OCI-M2 (cell line): ENCODE data around the gene GRIK1.

Experiments
- DNase-seq: peaks from one replicate; lab custom pipeline; 2025; ENCODE audit not compliant: unreplicated experiment; lab: John Stamatoyannopoulos, UW

Gene GRIK1

GRCh38 chr21:29914326-29914725 is 25.5 kb downstream of the GRIK1 start:
- DNase-seq, result no peak

DNA sequence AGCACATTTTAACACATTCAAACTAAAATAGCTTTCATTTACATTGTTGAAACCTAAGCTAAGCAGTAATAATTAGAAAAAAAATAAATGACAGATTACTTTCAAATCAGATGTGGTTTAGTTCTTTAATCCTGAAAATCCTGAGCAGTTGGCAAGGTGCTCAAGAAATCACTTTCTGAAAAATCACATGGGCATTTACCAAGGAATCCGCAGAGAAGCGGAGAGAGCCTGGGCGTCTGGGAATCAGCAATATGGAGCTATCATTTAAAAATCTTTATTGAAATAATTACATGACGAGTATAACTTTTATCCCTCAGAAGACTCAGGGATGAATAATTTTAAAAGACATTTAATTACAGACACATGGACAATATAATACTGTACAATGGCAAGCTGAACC is 30.2 kb downstream of the GRIK1 start:
- no peak for DNase-seq

DNA sequence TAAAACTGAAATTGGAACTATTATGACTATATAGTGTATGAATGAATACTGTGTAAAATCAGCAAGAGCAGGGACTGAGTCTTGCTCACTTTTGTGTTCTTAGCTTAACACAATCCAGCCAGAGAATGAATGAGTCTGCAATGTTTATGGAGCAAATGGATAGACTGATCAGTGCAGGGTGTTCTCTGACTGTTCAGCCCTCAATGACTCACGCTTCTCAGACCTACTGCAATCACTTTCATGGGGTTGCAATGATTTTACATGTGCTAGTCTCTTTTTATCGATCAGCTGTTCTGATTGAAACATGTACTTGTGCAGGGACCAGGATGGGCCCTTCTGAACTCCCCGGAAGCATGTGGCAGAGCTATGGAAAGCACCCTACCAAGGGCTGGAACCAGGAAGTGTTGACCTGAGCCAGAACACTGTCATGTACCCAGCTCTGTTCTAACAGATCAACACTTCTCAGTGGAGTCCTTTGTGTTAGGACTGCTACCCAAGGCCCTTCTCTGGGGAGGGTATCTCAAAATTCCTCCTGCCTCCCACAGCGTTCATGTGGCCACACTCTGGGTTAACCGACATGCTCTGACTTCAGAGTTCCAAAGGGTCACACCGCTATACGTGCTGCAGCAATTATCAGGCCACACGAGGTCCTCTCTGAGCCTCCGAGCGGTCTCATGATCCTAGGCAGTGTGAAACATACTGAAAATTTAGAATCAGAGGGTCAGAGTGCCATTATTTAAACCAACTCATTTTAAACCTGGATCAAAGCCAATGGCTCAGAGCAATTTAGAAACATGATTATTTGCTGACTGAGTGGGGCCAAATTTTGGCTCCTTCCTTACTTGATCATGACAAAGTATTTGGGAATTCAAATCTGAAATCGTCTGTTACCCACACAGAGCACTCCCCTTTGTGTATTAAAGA is 35.2 kb downstream of the GRIK1 start:
- no peak for DNase-seq

DNA sequence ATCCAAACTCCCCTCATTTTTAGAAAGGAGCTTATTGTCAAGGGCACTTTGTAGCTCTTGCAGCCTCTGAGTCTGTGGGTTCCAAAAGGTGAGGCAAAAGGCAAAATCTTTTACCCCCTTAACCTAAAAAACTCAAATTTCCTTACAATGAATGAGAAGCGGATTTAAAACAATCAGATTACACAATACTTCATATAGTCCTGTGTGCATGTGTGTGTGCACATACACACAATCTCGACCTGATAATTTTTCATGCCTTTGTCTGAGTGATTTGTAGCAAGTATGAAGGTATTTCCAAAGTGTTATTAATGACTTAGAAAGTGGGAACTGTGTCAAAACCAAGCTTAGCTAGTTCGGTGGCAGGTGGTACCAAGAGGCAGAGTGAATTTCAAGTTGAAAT is 42.9 kb downstream of the GRIK1 start:
- no peak for DNase-seq

DNA sequence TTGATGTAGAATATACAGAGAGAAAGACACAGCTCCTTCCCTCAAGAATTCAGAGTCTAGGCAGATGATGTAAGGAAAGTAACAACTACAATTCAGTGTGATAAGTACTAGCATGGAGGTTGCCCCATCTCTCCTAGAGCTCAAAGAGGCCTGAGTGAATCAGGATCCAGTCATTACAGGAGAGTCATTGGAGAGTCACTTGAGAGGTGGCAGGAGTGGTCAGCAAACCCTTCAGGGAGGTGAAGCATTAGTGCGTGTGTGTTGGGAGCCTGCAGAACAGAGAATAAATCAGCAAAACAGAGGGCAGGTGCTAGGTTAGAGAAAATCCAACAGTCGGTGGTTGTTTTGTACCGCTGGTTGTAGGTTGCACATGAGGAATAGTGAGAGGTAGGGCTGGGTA is 46.1 kb downstream of the GRIK1 start:
- DNase-seq, result no peak

GRCh38 chr21:29892379-29892778 is 47.4 kb downstream of the GRIK1 start:
- no peak for DNase-seq

GRCh38 chr21:29888437-29888836 is 51.4 kb downstream of the GRIK1 start:
- DNase-seq, result no peak

- DNase-seq, result no peak
Observed at GRCh38 chr21:29887313-29888009, 52.3 kb downstream of the GRIK1 start.

DNA sequence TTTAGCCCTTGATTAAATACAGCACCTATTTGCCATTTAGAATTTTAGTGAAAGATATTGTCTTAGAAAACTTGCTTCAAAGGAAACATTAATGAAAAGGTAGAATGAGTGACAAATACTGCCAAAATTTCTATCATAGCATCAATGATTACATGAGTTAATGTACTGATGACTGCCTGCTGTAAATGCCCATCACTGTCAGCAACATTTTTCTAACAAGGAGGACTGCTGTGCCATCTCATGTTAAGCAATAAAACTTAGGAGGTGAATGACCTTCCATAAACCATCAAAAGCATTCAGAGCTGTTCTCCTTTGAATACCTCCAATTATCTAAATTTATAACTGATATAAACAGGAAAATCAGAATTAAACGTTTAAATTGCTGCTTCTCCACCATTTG is 54.3 kb downstream of the GRIK1 start:
- DNase-seq, result no peak

DNA sequence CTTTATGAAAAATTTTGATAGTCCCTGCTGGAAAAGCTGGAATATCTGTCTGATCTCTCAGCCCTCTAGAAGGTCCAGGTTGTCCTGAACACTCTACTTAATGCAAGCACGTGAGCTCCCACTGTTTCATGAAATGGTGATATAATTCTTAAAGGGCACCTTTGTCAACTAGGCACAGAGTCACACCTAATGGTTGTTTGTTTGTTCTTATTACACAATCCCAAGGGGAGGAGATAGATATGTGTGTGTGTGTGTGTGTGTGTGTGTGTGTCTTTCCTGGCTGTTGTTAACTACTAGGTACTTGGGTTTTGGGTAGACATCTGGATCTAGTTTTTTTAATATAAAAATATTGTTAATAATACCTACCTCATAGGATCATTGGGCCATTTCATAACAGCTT is 63.9 kb downstream of the GRIK1 start:
- DNase-seq, result no peak

- DNase-seq, result no peak
Observed at GRCh38 chr21:29875036-29875716, 64.6 kb downstream of the GRIK1 start.

- DNase-seq, result no peak
Observed at GRCh38 chr21:29873908-29874307, 65.9 kb downstream of the GRIK1 start.

DNA sequence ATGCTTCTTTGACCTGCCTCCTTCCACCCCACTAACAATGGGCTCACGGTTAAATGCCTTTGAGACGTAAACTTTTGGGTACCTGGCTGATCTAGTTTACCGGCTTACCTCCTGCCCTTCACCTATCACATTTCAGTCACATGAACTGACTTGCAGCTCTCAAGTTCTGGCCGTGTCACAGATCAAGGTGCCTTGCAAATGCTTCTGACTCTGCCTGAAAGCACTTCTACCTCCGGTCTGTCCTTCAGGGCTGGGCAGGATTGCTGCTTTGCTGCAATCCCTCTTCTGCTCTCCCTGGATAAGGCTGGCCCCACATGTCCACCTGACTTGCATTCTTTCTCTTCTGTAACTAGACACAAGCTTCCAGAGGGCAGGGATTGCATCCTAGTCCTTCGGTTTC is 69.0 kb downstream of the GRIK1 start:
- no peak for DNase-seq

DNA sequence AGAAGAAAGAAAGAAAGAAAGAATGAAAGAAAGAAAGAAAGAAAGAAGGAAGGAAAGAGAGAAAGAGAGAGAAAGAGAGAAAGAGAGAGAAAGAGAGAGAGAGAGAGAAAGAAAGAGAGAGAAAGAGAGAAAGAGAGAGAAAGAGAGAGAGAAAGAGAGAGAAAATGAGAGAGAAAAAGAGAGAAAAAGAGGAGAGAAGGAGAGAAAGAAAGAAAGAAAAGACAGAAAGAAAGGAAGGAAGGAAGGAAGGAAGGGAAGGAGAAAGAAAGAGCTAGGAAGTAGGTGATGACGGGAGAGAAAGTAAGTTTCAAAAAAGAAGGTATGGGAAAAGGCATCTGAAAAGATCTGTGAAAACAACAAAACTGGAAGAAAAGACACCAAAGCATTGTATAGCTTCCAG is 72.0 kb downstream of the GRIK1 start:
- DNase-seq, result no peak

DNA sequence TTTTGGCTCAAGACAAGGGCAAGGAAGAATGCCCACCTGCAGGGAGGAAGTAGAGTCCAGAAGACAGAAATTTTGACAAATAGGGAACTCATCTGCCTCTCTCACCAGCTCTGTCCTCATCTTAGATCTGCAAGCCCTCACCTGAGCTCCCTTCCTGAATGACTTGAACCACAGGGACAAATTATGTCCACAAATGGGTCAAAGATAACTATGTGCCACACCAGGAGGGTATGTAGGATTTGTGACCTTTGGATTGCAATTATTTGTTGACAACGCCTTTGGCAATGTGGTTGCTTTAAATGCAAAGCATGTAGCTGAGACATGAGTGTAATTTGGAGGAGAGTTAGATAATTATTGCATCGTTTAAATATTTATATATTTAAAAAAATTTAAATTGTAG is 79.5 kb downstream of the GRIK1 start:
- DNase-seq, result no peak

DNA sequence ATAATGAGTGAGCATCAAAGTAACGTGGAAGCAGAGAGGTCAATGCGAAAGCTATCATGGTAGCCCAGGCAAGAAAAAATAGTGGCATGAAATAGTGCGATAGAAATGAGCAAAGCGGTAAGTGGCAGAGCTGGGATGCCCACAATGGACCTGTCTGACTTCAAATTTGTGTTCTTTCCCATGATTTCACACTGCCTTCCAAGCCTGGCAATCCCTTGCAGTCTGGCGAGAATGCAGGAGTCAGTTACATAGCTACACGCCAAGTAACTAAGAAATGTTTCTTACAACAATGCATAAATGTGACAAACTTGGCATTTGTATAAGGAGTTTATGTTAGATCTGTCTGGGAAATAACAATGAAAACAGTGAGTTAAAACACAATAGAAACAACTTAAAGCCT is 82.6 kb downstream of the GRIK1 start:
- no peak for DNase-seq

DNA sequence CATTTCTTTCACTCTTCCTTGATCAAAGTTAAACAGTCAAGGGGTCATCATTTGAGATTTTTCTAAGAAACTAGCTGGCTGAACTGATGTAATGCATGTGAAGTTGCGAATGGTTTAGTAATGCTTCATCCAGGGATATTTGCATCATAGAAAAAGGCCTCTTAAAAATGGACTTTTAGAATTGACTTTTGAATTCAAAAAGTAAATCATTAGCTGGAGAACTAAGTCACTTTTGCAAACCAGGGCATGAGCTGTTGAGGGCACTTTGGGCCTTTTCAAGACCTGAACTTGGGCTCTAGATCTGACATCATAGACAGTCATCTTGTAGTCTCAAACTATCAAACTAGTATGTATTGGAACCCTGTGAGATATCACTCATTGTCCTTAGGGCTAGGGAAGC is 85.0 kb downstream of the GRIK1 start:
- DNase-seq, result no peak

DNA sequence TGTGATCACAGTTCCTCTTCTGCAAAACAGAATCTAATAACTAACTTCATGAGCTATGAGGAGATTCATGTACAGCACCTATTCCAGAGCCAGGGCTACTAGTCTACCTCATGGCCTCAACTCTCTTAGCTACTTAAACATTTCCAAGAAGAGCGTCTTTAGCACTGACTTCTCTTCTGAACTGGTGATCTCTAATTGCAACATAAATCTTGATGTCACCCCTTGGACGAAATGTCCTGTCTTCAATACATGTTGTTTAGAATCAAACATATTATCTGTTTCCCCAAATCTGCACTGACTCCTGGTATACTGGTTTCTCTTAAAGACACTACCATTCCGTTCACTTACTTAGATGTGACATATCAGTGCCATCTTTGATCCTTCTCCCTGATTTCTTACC is 88.2 kb downstream of the GRIK1 start:
- DNase-seq, result no peak

DNA sequence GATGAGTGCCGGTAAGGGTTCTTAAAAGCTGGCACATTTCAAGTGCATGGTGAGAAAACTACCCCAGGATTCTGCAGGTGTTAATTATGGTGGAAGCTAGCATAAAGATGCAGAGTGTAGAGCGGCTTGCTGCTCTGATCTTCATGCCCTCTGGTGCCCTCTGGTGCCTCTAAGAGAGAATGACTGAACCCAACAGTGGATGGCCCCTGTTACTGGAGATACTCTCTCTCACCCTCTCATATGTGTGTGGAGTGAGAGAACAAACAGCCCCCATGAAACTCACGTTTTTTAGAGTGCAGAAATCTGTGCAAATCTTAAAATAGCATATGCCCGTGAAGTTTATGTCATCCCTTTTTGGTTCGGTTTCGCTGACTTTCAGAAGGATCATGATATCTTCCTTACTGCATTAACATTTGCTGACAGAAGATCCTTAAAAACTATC is 90.0 kb downstream of the GRIK1 start:
- DNase-seq, result peak; percentile 5

DNA sequence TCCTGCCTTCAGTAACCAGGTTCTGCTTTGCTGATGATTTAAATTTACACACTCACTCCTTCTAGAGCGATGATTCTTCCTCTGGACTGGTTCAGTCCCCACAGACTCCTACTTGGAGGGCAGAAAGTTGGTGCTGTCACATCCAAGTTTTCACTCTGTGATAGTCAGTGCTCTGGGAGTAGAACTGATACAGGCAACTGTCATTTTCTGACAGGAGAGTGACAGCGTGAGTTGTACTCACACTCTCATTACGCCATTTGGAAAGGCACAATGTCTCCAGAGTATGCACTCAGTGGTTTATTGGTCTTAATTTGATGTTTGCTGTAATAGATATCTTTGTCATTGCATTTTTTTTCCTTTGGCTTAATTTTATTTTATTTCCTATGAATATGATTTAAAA is 96.0 kb downstream of the GRIK1 start:
- DNase-seq, result no peak

DNA sequence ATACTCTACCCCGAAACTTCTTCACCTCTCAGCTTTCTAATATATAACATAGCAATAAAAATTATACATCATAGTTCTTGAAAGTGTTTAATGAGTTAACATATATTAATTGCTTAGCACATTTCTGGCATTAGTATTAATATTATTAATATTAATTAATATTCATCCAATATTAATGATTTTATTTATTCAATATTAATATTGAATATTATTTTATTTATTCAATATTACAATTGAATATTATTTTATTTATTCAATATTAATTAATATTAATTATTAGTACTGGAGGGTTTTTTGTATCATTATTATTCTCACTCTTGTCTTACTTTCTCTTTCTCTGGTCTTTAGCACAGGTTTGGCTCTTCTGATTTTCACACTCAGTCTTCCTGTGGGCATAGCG is 105.2 kb downstream of the GRIK1 start:
- no peak for DNase-seq

- DNase-seq, result no peak
Observed at GRCh38 chr21:29832217-29832616, 107.6 kb downstream of the GRIK1 start.
